AG10803 (cell line): Measurements from ENCODE around the gene LURAP1L.

Source experiments
- DNase-seq: peaks from one replicate; pipeline ENCODE4 v3.0.0; 2010; ENCODE audit warnings: low read depth
- H3K4me3 ChIP-seq: 2 replicates; pipeline ENCODE4 v1.5.1; 2011; ENCODE audit warnings: mild to moderate bottlenecking, low read length, control low read depth
- CTCF ChIP-seq: conservative IDR thresholded peaks from 2 replicates; pipeline ENCODE4 v1.5.1; 2011; ENCODE audit warnings: mild to moderate bottlenecking, low read length, control low read depth, inconsistent platforms

LURAP1L gene

GRCh38 chr9:12797037-12797436, 22.2 kb downstream of the LURAP1L start:
- no peak for DNase-seq
- TF ChIP-seq CTCF: no peak

GRCh38 chr9:12798066-12798770, 23.4 kb downstream of the LURAP1L start:
- no peak overlapping the region for H3K4me3 ChIP-seq
- TF ChIP-seq CTCF: no peak
- no peak for DNase-seq

More at GRCh38 chr9:12797037-12797436, 22.2 kb downstream of the LURAP1L start:
- no peak overlapping the region for H3K4me3 ChIP-seq

- TF ChIP-seq CTCF: no peak
Observed at GRCh38 chr9:12801187-12801586, 26.4 kb downstream of the LURAP1L start.

GRCh38 chr9:12801663-12802062, 26.8 kb downstream of the LURAP1L start:
- no peak for TF ChIP-seq CTCF
- no peak for DNase-seq
- no peak overlapping the region for H3K4me3 ChIP-seq

More at GRCh38 chr9:12801187-12801586, 26.4 kb downstream of the LURAP1L start:
- no peak for DNase-seq
- H3K4me3 ChIP-seq: no peak overlapping the region

- no peak for TF ChIP-seq CTCF
- DNase-seq: no peak
- H3K4me3 ChIP-seq: no peak overlapping the region
Observed at GRCh38 chr9:12802093-12802492, 27.3 kb downstream of the LURAP1L start.

- DNase-seq: no peak
- TF ChIP-seq CTCF: no peak
- no peak overlapping the region for H3K4me3 ChIP-seq
Observed at GRCh38 chr9:12808569-12808968, 33.7 kb downstream of the LURAP1L start.

GRCh38 chr9:12809720-12810119, 34.9 kb downstream of the LURAP1L start:
- no peak for DNase-seq
- no peak for TF ChIP-seq CTCF
- H3K4me3 ChIP-seq: no peak overlapping the region
